ENCODE measurements around the gene ARF3.

The ARF3 gene

DNA sequence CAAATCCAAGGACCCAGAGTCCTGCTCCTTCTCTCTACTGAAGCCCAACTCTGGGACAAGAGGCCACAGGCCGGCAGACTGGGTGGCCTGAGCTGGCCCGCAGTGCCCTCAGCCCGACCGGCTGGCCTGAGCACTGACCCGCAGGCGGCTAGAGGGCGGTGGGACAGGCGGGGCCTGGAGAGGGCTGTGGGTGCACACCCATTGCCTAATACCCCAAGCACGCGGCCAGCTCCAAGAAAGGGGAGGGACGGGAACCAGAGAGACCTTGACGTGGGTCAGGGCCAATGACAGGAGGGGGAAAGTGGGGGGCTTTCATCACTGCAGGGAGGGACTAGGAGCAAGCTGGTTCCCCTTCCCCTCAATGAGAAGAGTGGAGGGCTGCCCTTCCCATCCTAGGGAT, 16.2 kb upstream of the ARF3 start:
- no peak overlapping the region for H3K27ac Mint-ChIP-seq
- no peaks in the 10 kb centered on the region for H3K9me3 Mint-ChIP-seq
- peaks cover 100% of the 10 kb centered on the region for H3K27me3 Mint-ChIP-seq (ENCODE audit: low read depth)
- H3K4me1 Mint-ChIP-seq: peaks cover 22% of the 10 kb centered on the region
- TF ChIP-seq, protein P1, sequence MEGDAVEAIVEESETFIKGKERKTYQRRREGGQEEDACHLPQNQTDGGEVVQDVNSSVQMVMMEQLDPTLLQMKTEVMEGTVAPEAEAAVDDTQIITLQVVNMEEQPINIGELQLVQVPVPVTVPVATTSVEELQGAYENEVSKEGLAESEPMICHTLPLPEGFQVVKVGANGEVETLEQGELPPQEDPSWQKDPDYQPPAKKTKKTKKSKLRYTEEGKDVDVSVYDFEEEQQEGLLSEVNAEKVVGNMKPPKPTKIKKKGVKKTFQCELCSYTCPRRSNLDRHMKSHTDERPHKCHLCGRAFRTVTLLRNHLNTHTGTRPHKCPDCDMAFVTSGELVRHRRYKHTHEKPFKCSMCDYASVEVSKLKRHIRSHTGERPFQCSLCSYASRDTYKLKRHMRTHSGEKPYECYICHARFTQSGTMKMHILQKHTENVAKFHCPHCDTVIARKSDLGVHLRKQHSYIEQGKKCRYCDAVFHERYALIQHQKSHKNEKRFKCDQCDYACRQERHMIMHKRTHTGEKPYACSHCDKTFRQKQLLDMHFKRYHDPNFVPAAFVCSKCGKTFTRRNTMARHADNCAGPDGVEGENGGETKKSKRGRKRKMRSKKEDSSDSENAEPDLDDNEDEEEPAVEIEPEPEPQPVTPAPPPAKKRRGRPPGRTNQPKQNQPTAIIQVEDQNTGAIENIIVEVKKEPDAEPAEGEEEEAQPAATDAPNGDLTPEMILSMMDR (IDR thresholded peaks at IDR 0.05; ENCODE audit: unreplicated experiment in 3 of 3): no peak
- peaks cover 6% of the 10 kb centered on the region for H3K36me3 Mint-ChIP-seq (ENCODE audit: low read depth)
- no peak overlapping the region for H3K4me3 Mint-ChIP-seq

DNA sequence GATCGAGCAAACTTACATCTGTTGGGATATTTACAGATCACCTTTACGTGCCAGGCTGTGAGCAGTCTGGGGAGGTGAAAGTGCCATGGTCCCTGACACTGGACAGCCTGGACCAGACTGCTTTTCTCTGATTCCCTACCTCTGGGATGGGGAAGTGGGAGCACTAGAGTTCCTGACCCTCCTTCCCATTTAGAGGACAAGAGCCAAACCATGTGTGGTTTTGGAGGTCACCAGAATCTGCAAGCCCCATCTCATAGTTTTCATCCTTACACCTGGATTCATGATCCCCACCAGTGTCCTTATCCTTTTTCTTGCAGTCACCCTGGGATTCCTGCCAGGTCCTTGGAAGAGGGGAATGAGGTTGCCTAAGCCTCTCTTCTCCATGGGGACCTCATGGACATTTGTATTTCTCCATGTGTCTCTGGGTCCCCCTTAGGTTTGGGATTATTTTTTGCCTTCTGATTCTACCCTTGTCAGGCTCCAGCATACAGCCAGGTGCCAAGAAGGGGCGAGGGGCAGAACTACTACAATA, 15.7 kb upstream of the ARF3 start:
- TF ChIP-seq, protein P1 (IDR thresholded peaks at IDR 0.05; ENCODE audit: unreplicated experiment in 3 of 3): no peak
- Mint-ChIP-seq H3K4me3 (no peak overlapping the region), H3K27ac (no peak overlapping the region), H3K9me3 (no peaks in the 10 kb centered on the region), H3K27me3 (ENCODE audit: low read depth) (peaks cover 100% of the 10 kb centered on the region), H3K4me1 (peaks cover 27% of the 10 kb centered on the region), H3K36me3 (ENCODE audit: low read depth) (peaks cover 6% of the 10 kb centered on the region)

DNA sequence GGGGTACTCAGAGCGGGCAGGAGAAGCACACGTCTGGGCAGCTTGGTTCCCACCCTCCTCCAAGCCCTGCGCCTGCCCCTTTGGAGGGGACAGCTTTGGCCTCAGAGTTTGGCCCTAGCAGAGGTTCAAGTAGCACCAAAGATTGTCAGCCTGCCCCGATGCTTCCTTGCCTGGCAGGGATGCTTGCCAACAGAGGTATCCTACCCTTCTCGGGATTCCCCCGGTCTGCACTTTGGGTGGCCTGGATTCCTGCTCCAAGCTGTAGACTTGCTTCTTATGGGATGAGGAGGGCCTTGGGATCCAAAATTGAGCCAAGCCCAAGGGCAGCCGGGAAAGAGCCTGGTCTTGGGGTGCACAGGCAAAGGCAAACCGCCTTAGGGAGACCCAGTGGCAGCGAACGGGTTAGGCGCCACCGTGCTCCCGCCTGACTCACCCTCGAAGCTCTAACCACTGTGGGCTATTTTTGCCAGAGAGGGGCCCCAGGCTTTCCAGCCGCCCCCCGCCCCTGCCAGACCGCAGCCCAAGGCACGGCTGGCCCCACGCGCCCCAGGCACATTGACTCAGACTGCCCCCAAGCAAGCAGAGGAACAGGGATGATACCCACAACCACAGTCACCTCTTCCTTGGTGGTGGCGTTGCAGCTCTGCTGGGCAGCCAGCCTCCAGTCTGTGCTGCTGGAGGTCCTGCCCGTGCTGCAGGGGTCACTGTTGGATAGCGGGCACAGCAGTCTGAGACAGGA, 15.1 kb upstream of the ARF3 start:
- peaks cover 3% of the 10 kb centered on the region for H3K36me3 Mint-ChIP-seq (ENCODE audit: low read depth)
- H3K27ac Mint-ChIP-seq: no peak overlapping the region
- peaks cover 99% of the 10 kb centered on the region for H3K27me3 Mint-ChIP-seq (ENCODE audit: low read depth)
- H3K4me1 Mint-ChIP-seq: peaks cover 24% of the 10 kb centered on the region
- no peaks in the 10 kb centered on the region for H3K9me3 Mint-ChIP-seq
- H3K4me3 Mint-ChIP-seq: peak overlapping the region in 2 of 3 experiments; percentile 80 to 87
- TF ChIP-seq, protein P1 (IDR thresholded peaks at IDR 0.05; ENCODE audit: unreplicated experiment in 3 of 3): no peak

DNA sequence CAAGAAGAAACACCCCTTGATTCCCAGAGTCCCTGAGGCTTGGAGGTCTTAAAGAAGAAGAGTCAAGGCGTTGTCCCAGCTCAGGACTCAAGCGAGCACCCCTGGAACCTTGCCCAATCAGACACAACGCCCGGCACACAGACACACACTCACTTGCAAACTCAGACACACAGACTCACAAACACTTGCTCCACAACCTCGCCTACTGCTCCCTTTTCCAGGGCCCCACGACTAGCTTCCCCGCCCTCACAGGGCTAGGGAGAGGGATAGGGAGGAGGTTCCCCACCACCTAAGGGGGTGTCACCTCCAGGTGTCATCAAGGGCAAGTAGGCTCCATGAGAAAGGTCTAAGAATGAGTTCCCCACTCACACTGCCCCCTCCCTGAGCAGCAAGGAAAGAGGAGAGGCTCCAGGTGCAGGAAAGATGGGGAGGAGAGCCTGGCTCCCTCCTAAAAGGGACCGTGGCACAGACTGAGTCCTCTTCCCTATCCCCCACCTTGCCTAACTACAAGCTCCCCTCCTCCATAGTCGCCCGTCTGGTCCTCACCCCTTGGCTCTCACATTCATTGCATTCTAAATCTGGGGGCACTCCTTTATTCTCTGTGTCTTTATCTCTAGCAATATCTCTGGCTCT, 13.5 kb upstream of the ARF3 start:
- TF ChIP-seq, protein P1 (IDR thresholded peaks at IDR 0.05; ENCODE audit: unreplicated experiment in 3 of 3): no peak
- Mint-ChIP-seq H3K27me3 (ENCODE audit: low read depth) (peaks cover 91% of the 10 kb centered on the region), H3K4me1 (peaks cover 20% of the 10 kb centered on the region), H3K27ac (peak overlapping the region in 1 of 3 experiments; percentile 25), H3K9me3 (no peaks in the 10 kb centered on the region), H3K36me3 (ENCODE audit: low read depth) (no peaks in the 10 kb centered on the region), H3K4me3 (peak overlapping the region; percentile 26 to 87 (median 47))

DNA sequence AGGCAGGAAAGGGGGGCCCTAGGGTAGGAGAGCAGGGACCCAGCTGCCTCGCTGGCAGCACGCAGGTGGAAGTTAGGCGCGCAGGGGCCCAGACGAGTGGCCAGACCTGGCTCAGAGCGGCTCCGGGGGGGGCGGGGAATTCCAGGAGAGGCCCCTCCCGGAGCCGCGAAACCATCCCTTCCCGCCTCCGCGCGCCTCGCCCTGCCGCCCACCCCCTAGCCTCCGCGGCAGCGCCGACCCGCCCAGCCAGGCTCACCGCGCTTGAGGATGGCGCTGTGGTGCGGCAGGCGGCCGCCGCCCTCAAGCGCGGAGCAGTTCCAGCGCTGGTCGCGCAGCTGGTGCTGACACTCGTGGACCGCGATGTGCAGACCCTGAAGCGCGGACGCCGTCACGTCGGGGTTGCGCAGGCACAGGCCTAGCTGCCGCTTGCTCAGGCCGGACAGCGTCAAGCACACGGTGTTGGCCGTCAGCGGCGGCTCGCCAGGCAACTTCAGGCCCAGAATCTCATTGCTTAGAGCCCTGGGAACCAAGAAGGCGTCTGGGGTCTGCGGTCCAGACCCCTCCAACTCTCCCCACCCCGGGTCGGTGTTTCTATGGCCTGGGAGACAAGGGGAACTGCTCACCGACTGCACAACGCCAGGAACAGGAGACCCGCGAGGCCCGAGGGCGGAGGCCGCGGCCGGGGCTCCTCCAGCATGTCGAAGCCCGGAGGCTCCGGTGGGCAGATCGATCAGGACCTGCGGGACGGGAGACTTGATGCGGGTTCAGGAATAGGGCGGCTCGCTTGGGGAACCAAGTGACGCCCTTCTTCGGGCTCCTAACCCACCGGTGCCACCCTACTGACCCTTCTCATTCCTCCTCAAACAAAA, 12.8 kb upstream of the ARF3 start:
- TF ChIP-seq, protein P1 (IDR thresholded peaks at IDR 0.05; ENCODE audit: unreplicated experiment in 3 of 3): no peak
- Mint-ChIP-seq H3K4me3 (peak overlapping the region; percentile 34 to 48 (median 47)), H3K36me3 (ENCODE audit: low read depth) (no peaks in the 10 kb centered on the region), H3K9me3 (no peaks in the 10 kb centered on the region), H3K27me3 (ENCODE audit: low read depth) (peaks cover 91% of the 10 kb centered on the region), H3K27ac (peak overlapping the region in 1 of 3 experiments; percentile 25), H3K4me1 (peaks cover 20% of the 10 kb centered on the region)

All from nephron (organoid).